Posterior cingulate gyrus (tissue), 11 donors: ENCODE data around the gene NOD2.

Source experiments
- DNase-seq, 10 donors: peaks; one replicate each; pipeline versions ENCODE4 v3.0.0 to v3.0.0-alpha.2; 2020 to 2021; ENCODE audit warnings: mixed read lengths in 3 of 10
- intact Hi-C: fragments of 100-400 bp; cut with DNase I; formaldehyde crosslinking; loops from one replicate; pipeline ENCODE4 v1.15.1; 2023

NOD2 gene

DNA sequence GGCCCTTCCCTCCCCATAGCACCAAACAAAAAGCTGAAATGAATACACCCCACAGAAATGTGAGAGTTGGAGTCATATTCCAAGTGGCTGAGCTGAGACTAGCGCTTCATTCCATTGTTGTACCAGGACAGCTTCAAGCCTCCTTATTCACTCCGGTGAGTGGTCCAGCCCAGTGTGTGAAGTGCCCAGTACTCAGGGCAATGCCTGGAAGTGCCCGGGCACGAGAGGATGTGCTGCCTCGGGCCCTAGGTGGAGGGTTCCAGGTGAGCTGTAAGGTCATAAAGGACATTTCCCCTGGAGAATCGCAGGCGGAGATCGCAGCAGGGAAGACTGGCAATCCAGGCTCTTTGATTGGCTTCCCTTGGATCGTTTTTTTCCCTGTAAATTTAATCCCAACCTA, 43.0 kb downstream of the NOD2 start:
- intact Hi-C loops: no loop called here

DNA sequence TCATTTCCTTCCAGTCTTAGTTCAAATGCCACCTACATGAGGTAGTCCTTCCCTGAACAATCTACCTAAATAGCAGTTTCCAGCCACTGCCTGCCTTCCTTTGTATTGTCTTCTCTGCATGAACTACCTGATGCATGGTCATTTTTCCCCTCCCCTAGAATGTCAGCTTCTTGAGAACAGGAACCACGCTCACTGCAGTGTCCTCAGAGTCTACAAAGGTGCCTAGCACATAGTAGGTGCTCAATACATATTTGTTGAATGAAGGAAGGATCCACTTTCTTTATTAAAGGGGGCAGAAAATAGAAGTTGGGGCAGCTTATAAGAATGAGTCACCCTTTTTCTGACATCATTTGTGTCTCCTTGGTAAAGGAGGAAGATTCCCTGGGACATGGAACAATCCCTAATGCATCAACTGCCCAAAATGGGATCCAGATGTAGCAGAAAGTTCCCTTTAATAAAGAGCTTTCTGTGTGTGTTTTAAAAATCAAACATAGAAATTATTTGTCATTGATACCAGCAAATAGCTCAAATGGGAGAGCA, 44.1 kb downstream of the NOD2 start:
- DNase-seq: no peak
- intact Hi-C loops: no loop called here

More for the DNA sequence above, 43.0 kb downstream of the NOD2 start:
- DNase-seq: no peak

DNA sequence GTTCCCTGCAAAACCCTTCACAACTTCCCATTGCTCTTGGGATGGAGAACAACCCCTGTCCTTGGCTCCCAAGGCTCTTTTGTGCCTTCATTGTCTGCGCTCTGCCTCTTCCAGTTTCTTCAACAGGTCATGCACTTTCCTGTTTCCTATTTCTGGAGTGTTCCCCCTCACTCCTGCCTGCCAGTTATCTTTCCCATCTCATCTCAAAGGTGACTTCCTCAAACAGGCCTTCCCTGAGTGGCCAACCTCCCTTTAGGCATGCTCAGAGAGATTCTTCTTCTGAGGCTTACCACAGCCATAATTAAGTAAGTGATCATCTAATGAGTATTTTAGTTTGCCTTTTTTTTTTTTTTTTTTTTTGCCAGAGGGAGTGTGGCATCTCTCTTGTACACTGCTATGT, 45.6 kb downstream of the NOD2 start:
- intact Hi-C loops: no loop called here
- no peak for DNase-seq

DNA sequence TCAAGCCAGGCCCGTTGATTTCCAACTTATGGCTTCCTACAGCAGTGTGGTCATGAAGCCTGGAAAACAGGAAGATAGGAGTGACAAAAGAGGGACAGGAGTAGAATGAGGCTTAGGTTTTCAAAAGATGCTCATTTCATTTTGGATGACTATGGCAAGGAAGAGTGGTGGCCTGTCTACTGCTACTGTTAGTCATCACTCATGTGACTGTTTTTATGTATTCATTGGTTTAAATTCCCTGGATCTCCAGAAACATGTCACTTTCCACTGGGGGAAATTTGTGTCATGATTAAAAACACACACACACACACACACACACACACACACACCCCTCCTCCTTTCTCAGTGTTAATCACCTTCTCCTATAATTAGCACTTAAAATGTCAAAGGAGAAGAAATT, 47.3 kb downstream of the NOD2 start:
- no peak for DNase-seq
- intact Hi-C loops: no loop called here

DNA sequence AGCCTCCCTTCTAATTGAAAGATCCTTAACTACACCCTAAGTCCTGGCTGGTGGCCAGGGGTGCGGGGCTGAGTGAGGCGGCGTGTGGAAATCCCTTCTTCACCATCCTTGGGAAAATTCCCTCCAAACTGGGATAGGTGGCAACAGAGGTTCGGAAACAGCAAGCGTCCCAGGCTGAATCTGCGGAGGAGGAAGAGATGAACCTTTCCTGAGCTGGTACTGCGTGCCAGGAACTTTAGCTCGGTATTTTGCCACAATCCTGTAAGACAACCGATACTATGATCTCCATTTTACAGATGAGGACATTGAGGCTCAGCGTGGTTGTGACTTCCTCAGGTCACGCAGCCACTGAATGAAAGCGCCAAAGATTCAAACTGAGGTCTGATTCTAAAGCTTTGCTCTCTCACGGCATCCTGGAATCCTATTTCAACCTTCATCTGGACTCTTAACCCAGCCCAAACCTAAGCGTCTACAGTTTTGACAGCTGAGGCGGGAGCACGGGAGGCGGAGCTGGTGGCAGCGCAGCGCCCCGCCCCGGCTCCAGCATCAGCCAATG, 47.9 kb downstream of the NOD2 start:
- intact Hi-C loops: no loop called here
- peak in 1 of 10 donors; percentile 13 for DNase-seq

DNA sequence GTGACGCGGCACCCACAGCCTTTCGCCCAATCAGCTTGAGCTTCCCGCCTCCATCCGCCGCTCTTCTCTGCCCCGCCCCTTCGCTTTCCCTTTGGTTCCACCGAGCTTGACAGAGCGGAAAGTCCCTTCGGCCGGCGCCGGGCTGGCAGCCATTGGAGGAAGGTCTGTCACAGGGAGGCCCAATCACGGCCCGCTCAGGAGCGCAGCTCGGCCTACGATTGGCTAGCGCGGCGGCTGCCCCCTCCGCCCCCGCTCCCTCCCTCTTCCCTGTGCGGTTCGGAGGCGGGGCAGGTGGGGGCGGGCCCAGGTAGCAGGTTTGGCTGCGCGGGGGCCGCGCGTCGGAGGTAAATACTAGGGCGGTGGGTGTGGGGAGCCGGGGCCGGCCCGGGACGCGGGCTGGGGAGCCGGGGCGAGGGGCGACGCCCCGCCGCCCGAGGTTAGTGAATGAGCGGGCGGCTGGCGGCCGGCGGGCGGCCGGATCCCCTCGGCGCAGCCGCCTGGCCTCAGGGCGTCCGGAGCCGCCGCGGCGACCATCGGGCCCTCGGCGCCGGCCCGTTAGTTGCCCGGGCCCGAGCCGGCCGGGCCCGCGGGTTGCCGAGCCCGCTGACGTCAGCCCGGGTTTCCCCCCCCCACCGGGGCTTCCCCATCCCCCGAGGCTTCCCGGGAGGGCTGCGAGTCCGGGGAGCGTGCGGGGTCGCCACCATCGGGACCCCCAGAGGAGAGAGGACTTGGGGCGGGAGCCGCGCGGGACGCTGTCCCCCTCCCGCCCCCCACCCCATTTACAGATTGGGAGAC, 48.6 kb downstream of the NOD2 start, which contains the start of gene CYLD:
Gene CYLD (plus strand): TSS at position 306 of the 795 bp plus-strand sequence. CDS start 7,613 bp downstream, outside the sequence.
- intact Hi-C loops: no loop called here
- DNase-seq: peak; percentile 99 to 100 (median 100)

DNA sequence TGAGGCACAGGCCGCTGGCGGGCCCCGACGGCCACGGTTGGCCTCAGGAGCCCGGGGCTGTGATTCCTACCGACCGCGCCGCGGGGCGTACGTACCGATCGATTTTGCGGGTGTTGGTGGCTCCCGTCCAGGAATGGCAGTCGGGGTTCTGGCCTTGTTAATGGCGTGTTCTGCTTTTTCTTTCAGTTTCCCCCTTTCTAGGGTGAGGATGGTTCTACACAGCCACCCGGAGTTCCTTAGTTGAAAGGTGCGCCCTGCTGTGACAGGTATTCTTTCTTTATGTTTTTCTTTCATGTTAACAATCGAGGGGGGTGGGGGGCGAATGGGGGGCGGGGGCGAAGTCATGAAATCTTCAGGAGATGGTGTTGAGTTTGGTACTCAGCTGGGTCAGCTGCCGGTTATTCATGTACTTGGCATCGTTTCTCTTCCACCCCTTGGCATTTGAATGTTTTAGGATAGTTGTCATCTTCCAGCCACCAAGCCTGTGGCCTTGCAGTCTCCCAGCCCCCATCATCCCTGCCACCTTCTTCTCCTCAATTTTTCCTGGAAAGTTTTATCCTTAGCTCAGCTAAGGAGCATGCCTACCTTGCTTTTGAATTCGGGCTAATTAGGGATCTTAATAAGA, 49.3 kb downstream of the NOD2 start:
- DNase-seq: peak in 2 of 10 donors; percentile 34 to 85
- intact Hi-C loops: no loop called here

DNA sequence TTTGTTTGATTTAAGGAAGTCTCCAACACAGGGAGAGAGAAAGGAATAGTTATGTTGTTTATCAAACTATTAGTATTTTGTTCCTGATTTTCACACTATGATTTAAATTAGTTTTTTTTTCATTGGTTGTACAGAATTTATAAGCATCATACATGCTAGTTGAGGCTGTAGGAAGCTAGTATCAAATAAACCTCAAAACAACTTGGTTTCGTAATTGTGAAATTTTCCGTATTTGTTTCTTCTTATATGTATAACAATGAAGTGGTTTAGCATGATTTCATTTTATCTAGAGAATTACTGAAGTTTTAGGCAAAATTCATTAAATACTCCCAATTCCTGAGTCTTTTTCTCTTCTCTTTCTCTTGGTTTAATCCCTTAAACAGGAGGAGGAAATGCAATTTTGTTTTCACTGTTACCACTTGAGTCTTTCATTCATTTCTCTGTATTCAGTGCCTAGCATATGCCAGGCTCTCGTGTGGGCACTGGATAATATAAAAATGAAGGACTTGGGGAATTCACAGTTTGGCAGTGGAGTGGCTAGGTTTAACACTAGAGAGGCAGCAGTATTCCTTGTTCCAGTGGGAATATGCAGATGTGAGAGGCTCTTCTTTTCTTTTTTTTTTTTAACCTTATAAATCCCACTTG, 50.3 kb downstream of the NOD2 start:
- no peak for DNase-seq
- intact Hi-C loops: no loop called here

DNA sequence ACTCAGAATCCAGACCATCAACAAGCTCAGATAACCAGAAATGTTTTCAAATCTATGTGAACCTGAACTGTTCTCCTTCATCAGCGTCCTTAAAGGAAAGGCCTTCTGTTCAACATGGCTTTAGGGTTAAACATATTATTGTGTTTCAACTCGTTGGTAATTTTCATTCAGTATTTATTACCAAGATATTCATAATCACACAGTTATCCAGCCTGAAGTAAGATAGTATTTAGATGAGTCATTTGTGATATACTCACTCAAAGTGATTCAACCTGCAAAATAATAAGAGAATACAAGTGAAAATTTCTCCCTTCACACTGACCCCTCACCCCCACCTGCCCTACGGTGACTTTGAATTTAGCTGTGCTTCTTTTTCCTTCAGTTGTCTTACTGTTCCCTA, 51.5 kb downstream of the NOD2 start:
- intact Hi-C loops: loop anchor here (5.0 kb wide), 2 partner anchors 78 to 373 kb away; no protein-coding TSS in a partner anchor

DNA sequence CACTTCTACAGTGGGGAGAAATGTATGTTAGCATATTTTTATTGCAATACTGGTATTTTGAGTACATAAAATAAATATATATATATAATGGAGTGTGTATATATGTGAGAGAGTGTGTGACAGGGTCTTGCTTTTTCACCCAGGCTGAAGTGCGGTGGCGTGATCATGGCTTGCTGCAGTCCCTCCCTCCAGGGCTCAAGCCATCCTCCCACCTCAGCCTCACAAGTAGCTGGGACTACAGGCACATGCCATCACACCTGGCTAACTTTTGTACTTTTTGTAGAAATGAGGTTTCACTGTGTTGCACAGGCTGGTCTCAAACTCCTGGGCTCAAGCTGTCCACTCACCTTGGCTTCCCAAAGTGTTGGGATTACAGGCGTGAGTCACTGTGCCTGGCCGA, 52.5 kb downstream of the NOD2 start:
- intact Hi-C loops: loop anchor here (5.0 kb wide), 2 partner anchors 79 to 374 kb away; no protein-coding TSS in a partner anchor
- no peak for DNase-seq

More for the DNA sequence above, 51.5 kb downstream of the NOD2 start:
- no peak for DNase-seq

DNA sequence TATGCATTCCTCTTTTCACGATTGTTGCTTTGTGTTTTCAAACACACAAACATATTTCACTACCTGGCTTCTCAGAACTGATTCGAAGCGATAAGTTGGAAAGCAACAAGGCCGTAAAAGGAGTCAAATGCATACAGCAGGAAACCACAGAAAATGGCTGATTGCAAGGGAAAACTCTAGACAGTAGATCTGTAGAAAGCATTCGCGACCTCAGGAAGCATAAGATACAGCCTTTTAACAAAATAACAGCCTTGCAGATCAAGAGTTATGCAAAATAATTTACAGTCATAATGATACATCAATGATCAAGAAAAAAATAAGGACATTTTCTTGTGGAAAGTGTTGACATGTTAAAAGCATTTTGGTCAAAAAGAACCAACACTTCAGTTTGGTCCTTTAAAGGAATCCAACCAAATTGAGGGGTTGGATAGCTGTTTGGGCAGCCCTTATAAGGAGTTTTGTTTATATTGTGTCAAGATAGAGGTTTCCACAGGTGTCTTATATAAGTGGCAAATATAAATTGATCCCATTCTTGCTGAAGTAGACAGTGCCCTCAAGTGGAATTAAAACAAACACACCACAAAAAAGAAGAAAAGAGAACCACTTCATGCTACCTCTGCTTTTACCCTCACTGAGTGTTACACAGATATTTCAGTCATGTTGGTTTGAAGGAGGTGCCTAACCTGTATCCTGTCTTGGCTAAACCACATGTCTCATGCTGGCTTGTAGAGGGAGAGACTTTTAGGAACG, 54.0 kb downstream of the NOD2 start:
- no peak for DNase-seq
- intact Hi-C loops: loop anchor here (5.0 kb wide), 2 partner anchors 80 to 375 kb away; no protein-coding TSS in a partner anchor

DNA sequence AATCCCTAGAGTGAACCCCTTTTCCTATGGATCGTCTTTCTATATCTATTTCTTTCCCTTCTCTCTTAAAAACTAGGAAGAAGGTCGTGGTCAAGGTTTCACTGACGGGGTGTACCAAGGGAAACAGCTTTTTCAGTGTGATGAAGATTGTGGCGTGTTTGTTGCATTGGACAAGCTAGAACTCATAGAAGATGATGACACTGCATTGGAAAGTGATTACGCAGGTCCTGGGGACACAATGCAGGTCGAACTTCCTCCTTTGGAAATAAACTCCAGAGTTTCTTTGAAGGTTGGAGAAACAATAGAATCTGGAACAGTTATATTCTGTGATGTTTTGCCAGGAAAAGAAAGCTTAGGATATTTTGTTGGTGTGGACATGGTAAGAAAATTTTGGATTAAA, 58.1 kb downstream of the NOD2 start:
- intact Hi-C loops: no loop called here
- no peak for DNase-seq

DNA sequence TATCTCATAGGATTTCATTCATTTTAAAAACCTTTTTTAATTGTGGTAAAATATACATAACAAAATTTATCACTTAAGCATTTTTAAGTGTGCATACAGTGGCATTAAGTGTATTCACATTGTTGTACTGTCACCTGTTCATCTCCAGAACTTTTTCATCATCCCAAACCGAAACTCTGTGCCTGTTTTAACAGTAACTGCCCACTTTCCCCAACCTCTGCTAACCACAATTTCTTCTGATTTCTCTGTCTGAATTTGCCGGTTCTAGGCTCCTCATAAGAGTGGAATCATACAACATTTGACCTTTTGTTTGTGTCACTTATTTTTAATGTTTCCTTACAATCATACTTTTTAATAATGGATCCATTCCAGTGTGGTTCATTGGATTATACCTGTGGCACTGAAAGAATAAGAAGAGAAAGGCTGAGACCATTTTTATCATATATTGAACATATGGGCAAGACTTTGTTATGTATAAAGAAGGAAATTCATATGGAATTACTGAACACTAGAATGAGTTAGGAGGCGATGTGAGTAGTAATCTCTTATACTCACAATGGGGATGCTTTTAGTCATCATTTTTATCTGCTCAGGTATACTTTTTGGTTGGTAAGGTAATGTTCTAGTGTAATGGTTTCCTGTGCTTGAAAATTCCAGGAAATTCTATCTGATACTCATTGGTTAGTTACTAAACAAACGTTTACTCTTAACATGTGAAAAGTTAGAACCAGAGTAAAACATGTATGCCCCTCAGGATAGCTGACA, 59.2 kb downstream of the NOD2 start:
- intact Hi-C loops: no loop called here
- DNase-seq: no peak

DNA sequence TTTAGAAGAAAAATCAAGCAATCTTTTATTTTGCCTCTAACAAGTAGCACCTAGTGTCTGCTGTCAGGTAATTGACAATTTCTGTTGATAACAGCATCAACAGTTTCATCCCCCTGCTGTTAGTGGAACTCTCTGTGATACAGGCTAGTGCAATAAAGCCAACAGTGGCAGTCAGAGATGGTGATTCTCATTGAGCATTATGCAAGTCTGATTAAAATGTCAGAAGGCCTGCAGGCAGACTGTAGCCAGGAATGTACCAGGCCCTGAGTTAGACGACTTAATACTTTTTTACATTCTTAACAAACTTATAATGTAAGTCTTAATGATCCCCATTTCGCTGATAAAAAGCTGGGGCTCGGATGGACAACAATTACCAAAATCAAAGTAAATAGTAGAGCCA, 63.1 kb downstream of the NOD2 start:
- DNase-seq: no peak
- intact Hi-C loops: no loop called here

DNA sequence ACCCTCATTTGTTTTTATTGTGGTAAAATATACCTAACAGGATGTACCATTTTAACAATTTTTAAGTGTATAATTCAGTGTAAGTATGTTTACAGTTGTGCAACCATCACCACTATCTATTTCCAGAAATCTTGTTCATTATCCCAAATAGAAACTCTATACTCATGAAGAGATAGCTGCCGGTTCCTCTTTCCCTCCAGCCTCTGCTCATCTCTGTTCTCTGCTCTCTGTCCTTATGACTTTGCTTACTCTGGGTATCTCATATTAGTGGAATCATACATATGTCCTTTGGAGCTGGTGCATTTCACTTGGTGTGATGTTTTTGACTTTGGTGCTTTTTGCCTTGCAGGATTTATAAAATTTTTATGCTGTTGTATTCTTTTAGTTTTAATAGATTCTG, 67.9 kb downstream of the NOD2 start:
- intact Hi-C loops: no loop called here

DNA sequence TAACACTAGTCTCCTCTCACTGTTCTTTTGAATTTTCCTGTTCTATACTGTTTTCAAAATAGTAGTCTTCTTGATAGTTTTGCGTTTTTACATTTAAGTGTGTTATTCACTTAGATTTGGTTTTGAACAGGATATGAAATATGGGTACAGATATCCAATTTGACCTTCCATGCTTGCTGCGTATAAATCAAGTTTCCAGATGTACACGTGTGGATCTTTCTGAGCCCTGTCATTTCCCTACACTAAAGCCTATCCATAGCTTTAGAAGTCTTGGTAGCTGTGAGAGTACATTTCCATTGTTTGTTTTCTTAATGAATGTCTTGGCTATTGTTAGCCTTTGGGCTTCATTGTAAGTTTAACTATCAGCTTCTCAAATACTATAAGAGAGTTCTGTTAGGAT, 68.8 kb downstream of the NOD2 start:
- intact Hi-C loops: no loop called here

More for the DNA sequence above, 67.9 kb downstream of the NOD2 start:
- DNase-seq: no peak

DNA sequence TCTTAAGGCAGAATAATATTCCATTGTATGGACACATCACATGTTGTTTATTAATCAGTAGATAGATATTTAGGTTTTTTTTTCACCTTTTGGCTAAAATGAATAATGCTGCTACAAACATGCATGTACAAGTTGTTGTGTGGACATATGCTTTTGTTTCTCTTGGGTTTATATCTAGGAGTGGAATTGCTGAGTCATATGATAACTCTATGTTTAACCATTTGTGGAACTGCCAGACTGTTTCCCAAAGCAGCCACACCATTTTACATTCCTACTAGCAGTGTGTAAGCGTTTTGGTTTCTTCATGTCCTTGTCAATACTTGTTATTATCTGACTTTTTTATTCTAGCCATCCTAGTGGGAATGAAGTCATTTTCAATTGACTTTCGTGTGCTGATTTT, 69.8 kb downstream of the NOD2 start:
- intact Hi-C loops: no loop called here
- DNase-seq: no peak

More for the DNA sequence above, 68.8 kb downstream of the NOD2 start:
- no peak for DNase-seq

DNA sequence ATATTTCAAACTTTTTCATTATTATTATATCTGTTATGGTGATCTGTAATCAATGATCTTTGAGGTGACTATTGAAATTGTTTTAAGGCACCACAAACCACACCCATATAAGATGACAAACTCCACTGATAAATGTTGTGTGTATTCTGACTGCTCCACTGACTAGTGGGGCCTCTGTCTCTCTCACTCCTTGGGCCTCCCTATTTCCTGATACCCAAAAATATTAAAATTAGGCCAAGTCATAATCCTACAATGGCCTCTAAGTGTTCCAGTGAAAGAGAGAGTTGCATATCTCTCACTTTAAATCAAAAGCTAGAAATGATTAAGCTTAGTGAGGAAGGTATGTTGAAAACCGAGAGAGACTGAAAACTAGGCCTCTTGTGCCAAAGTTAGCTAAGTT, 71.9 kb downstream of the NOD2 start:
- intact Hi-C loops: no loop called here
- no peak for DNase-seq

DNA sequence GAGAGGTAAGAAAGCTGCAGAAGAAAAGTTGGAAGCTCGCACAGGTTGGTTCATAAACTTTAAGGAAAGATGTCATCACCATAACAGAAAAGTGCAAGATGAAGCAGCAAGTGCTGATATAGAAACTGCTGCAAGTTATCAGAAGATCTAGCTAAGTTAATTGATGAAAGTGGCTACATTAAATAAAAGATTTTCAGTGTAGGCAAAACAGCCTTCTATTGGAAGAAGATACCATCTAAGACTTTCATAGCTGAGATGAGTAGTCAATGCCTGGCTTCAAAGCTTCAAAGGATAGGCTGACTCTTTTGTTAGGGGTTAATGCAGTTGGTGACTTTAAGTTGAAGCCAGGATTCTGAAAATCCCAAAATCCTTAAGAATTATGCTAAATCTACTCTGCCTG, 72.5 kb downstream of the NOD2 start:
- DNase-seq: no peak
- intact Hi-C loops: no loop called here
